VCaP (cell line): Measurements from ENCODE around the gene HCN3.

Experiments used
- H3K27ac ChIP-seq: fragments of 450-650 bp; 2 replicates; pipeline ENCODE4 v1.5.1; 2017
- CTCF ChIP-seq: fragments of 450-650 bp; conservative IDR thresholded peaks from 2 replicates; pipeline ENCODE4 v1.5.1; 2017; ENCODE audit warnings: mild to moderate bottlenecking, moderate library complexity

Gene HCN3

GRCh38 chr1:155269381-155269780 is 7.9 kb upstream of the HCN3 start:
- H3K27ac ChIP-seq: no peak overlapping the region
- no peak for TF ChIP-seq CTCF

- TF ChIP-seq CTCF: no peak
- peak overlapping the region; percentile 94 for H3K27ac ChIP-seq
Measured at GRCh38 chr1:155272466-155273342, 4.6 kb upstream of the HCN3 start.

- TF ChIP-seq CTCF: no peak
- peak within 1 kb of the TSS; percentile 94 for H3K27ac ChIP-seq
Measured at GRCh38 chr1:155273343-155274245, 3.7 kb upstream of the HCN3 start, which contains the start of gene CLK2. TSS of gene CLK2 (minus strand) at chr1:155273504. CDS start at chr1:155270977, 2,527 bp downstream.

- peak overlapping the region; percentile 79 for H3K27ac ChIP-seq
- TF ChIP-seq CTCF: peak; percentile 69
Measured at GRCh38 chr1:155277902-155278688, 832 bp downstream of the HCN3 start.

GRCh38 chr1:155278689-155279160 is 1.5 kb downstream of the HCN3 start:
- peak overlapping the region; percentile 79 for H3K27ac ChIP-seq
- peak; percentile 18; the same call in 1 of the 2 replicates for TF ChIP-seq CTCF

GRCh38 chr1:155279268-155279667 is 2.0 kb downstream of the HCN3 start:
- H3K27ac ChIP-seq: peak overlapping the region; percentile 79
- TF ChIP-seq CTCF: no peak
